Fibroblast of pulmonary artery (primary cell): ENCODE measurements around the gene KIF19.

ENCODE experiments used
- DNase-seq: peaks from one replicate; pipeline ENCODE4 v3.0.0-alpha.2; 2010; ENCODE audit warnings: low read depth
- H3K4me3 ChIP-seq: replicated peaks from 2 replicates; pipeline ENCODE4 v1.5.1; 2011; ENCODE audit warnings: low read depth, mild to moderate bottlenecking, control low read depth, low read length, moderate library complexity
- CTCF ChIP-seq: IDR thresholded peaks from 2 replicates; pipeline ENCODE4 v1.5.1; 2011; ENCODE audit warnings: mild to moderate bottlenecking, control low read depth, low read length, inconsistent platforms; ENCODE audit errors: missing control alignments

KIF19 gene

GRCh38 chr17:74339537-74340195 is 13.6 kb downstream of the KIF19 start:
- H3K4me3 ChIP-seq, result no peak overlapping the region
- no peak for TF ChIP-seq CTCF
- no peak for DNase-seq

GRCh38 chr17:74340470-74341023 is 14.5 kb downstream of the KIF19 start:
- H3K4me3 ChIP-seq, result no peak overlapping the region
- TF ChIP-seq CTCF, result no peak
- no peak for DNase-seq

GRCh38 chr17:74342224-74342623 is 16.2 kb downstream of the KIF19 start:
- TF ChIP-seq CTCF, result no peak
- no peak overlapping the region for H3K4me3 ChIP-seq
- DNase-seq, result no peak

GRCh38 chr17:74343121-74343520 is 17.1 kb downstream of the KIF19 start:
- no peak for TF ChIP-seq CTCF
- no peak overlapping the region for H3K4me3 ChIP-seq
- no peak for DNase-seq

- no peak overlapping the region for H3K4me3 ChIP-seq
- TF ChIP-seq CTCF, result no peak
- DNase-seq, result no peak
These were observed 17.7 kb downstream of the KIF19 start for GRCh38 chr17:74343526-74344284.

- DNase-seq, result no peak
- H3K4me3 ChIP-seq, result no peak overlapping the region
- no peak for TF ChIP-seq CTCF
These were observed 18.6 kb downstream of the KIF19 start for GRCh38 chr17:74344658-74345057.
